HG02759 (cell line): ENCODE results near the gene DRGX.

Source experiments
- ATAC-seq: cut with Tn5 transposase; IDR thresholded peaks from one replicate; pipeline ENCODE4 v1.9.1; 2021; ENCODE audit warnings: mild to moderate bottlenecking, moderate library complexity; ENCODE audit not compliant: unreplicated experiment

DRGX gene

GRCh38 chr10:49323171-49323895, 72.6 kb downstream of the DRGX start:
- no peak for ATAC-seq

GRCh38 chr10:49322371-49323170, 73.3 kb downstream of the DRGX start:
- no peak for ATAC-seq

DNA sequence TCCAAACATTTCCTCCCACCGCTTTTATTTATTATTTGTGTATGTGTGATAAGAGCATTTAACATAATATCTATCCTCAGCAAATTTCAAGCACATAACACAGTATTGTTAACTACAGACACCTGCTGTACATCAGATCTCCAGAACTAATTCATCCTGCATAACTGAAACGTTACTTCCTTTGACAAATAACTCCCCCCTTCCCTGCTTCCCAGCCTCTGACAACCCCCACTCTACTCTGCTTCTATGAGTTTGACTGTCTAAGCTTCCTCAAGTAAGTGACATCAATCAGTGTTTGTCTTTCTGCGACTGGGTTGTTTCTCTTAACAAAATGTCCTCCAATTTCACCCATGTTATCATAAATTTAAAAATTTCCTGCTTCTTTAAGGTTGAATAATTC, 74.9 kb downstream of the DRGX start:
- ATAC-seq: no peak

- ATAC-seq: no peak
Measured at GRCh38 chr10:49320191-49320590, 75.7 kb downstream of the DRGX start.

DNA sequence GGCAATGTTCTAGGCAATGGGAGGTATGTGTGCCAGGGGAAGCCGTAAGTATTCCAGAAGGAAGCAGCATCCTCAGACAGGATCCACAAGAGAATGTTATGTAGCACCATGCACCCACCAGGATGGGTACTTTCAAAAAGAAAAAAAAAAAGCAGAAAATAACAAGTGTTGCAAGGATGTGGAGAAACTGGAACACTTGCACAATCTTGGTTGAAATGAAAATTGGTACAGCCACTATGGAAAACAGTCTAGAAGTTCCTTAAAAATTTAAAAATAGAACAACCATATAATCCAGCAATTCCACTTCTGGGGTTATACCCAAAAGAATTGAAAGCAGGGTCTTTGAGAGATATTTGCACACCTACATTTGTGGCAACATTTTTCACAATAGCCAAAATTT, 76.7 kb downstream of the DRGX start:
- ATAC-seq: no peak

- no peak for ATAC-seq
Measured at GRCh38 chr10:49318755-49319154, 77.1 kb downstream of the DRGX start.

DNA sequence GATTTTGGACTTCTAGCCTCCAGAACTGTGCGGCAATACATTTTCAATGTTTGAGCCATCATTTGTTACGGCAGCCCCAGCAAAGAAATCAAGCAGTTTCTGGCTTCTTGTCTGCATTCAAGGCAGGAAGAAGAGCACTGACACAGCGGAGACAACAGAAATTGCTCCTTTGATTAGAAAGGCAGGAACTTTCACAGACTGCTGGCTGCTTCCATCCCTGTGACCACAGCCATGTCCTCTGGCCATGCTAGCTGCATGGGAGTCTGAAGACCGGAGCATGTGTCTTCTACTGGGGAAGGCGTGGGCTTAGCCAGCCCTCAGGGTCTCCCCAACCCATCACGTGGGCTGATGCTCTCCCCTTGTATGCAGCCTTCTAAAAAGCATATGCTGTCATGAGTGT, 77.9 kb downstream of the DRGX start:
- no peak for ATAC-seq

- ATAC-seq: no peak
Measured at GRCh38 chr10:49314806-49315205, 81.1 kb downstream of the DRGX start.
